ENCODE results near the gene SMC2.

The SMC2 gene

GRCh38 chr9:104099630-104100029 is 5.5 kb downstream of the SMC2 start:
- H3K36me3 ChIP-seq (replicated peaks in 1 of 2; ENCODE audit: control insufficient read depth in 2 of 2, insufficient read depth in 2 of 2, low read length in 2 of 2): peaks cover 9 to 84% of the 10 kb centered on the region in 2 donors
- H3K23ac ChIP-seq (ENCODE audit: low read depth, low read length, poor library complexity): no peak overlapping the region
- WGBS, 2 donors (ENCODE audit: extremely low coverage in 2 of 2, insufficient read length in 2 of 2, insufficient replicate concordance in 1 of 2): no CpG with 5 or more reads among the region's 1 CpG

GRCh38 chr9:104104360-104104759 is 10.3 kb downstream of the SMC2 start:
- H3K4me1 ChIP-seq (ENCODE audit: control insufficient read depth in 2 of 2, insufficient read depth in 1 of 2, low read depth in 1 of 2, low read length in 2 of 2): no peaks in the 10 kb centered on the region
- peaks cover 29 to 98% of the 10 kb centered on the region in 2 donors for H3K36me3 ChIP-seq (replicated peaks in 1 of 2; ENCODE audit: control insufficient read depth in 2 of 2, insufficient read depth in 2 of 2, low read length in 2 of 2)
- H2BK12ac ChIP-seq (ENCODE audit: low read length): no peak overlapping the region
- no peaks in the 10 kb centered on the region for H3K27me3 ChIP-seq (ENCODE audit: control insufficient read depth in 3 of 3, insufficient read depth in 3 of 3, low read depth in 1 of 3, low read length in 3 of 3)
- DNase-seq (ENCODE audit: low spot score): no peak
- H2BK120ac ChIP-seq (ENCODE audit: low read depth, low read length): no peak overlapping the region
- H3K4me3 ChIP-seq (ENCODE audit: low read length in 2 of 2): no peak overlapping the region
- H2BK5ac ChIP-seq (ENCODE audit: low read length): no peak overlapping the region
- no peak overlapping the region for H4K8ac ChIP-seq (ENCODE audit: low read depth, low read length)
- no peak overlapping the region for H3K27ac ChIP-seq (replicated peaks; ENCODE audit: low read length)
- H2BK15ac ChIP-seq (ENCODE audit: low read length): no peak overlapping the region
- H3K9ac ChIP-seq (ENCODE audit: low read depth, low read length, poor library complexity): no peak overlapping the region
- H4K91ac ChIP-seq (ENCODE audit: low read depth, low read length, poor library complexity): no peak overlapping the region
- no peak overlapping the region for H2AK5ac ChIP-seq (ENCODE audit: low read depth, low read length)
- no peak overlapping the region for H3K18ac ChIP-seq (ENCODE audit: low read length)
- H3K9me3 ChIP-seq (replicated peaks in 1 of 2; ENCODE audit: control insufficient read depth in 2 of 2, insufficient read depth in 1 of 2, low read depth in 1 of 2, low read length in 2 of 2): no peaks in the 10 kb centered on the region
- no peak overlapping the region for H3K23ac ChIP-seq (ENCODE audit: low read depth, low read length, poor library complexity)
- no peak overlapping the region for H3K4me2 ChIP-seq (ENCODE audit: insufficient read depth, low read length, poor library complexity, severe bottlenecking)
- H3K14ac ChIP-seq (ENCODE audit: low read length): no peak overlapping the region
- H3K79me1 ChIP-seq (ENCODE audit: low read depth, low read length): no peaks in the 10 kb centered on the region
- WGBS, 2 donors (ENCODE audit: extremely low coverage in 2 of 2, insufficient read length in 2 of 2, insufficient replicate concordance in 1 of 2): no CpG with 5 or more reads among the region's 1 CpG
- H3K4ac ChIP-seq (ENCODE audit: low read length): no peak overlapping the region
- H2AFZ ChIP-seq (ENCODE audit: low read length): no peak overlapping the region

More at GRCh38 chr9:104099630-104100029, 5.5 kb downstream of the SMC2 start:
- Histone ChIP-seq H2BK15ac (ENCODE audit: low read length) (no peak overlapping the region), H3K4me1 (ENCODE audit: control insufficient read depth in 2 of 2, insufficient read depth in 1 of 2, low read depth in 1 of 2, low read length in 2 of 2) (peaks cover 2 to 5% of the 10 kb centered on the region in 2 donors), H2AK5ac (ENCODE audit: low read depth, low read length) (no peak overlapping the region), H2BK12ac (ENCODE audit: low read length) (no peak overlapping the region), H3K27me3 (ENCODE audit: control insufficient read depth in 3 of 3, insufficient read depth in 3 of 3, low read depth in 1 of 3, low read length in 3 of 3) (no peaks in the 10 kb centered on the region), H3K18ac (ENCODE audit: low read length) (no peak overlapping the region), H2BK5ac (ENCODE audit: low read length) (no peak overlapping the region), H3K4me2 (ENCODE audit: insufficient read depth, low read length, poor library complexity, severe bottlenecking) (no peak overlapping the region), H3K27ac (replicated peaks; ENCODE audit: low read length) (no peak overlapping the region), H3K4ac (ENCODE audit: low read length) (no peak overlapping the region), H3K4me3 (ENCODE audit: low read length in 2 of 2) (no peak overlapping the region), H3K79me1 (ENCODE audit: low read depth, low read length) (no peaks in the 10 kb centered on the region), H3K9me3 (replicated peaks in 1 of 2; ENCODE audit: control insufficient read depth in 2 of 2, insufficient read depth in 1 of 2, low read depth in 1 of 2, low read length in 2 of 2) (no peaks in the 10 kb centered on the region), H3K14ac (ENCODE audit: low read length) (no peak overlapping the region), H3K9ac (ENCODE audit: low read depth, low read length, poor library complexity) (no peak overlapping the region), H2BK120ac (ENCODE audit: low read depth, low read length) (no peak overlapping the region), H4K91ac (ENCODE audit: low read depth, low read length, poor library complexity) (no peak overlapping the region), H2AFZ (ENCODE audit: low read length) (no peak overlapping the region), H4K8ac (ENCODE audit: low read depth, low read length) (no peak overlapping the region)
- no peak for DNase-seq (ENCODE audit: low spot score)

GRCh38 chr9:104107799-104108198 is 13.7 kb downstream of the SMC2 start:
- Histone ChIP-seq H3K9me3 (replicated peaks in 1 of 2; ENCODE audit: control insufficient read depth in 2 of 2, insufficient read depth in 1 of 2, low read depth in 1 of 2, low read length in 2 of 2) (no peaks in the 10 kb centered on the region), H3K79me1 (ENCODE audit: low read depth, low read length) (no peaks in the 10 kb centered on the region), H3K18ac (ENCODE audit: low read length) (no peak overlapping the region), H2AK5ac (ENCODE audit: low read depth, low read length) (no peak overlapping the region), H2BK5ac (ENCODE audit: low read length) (no peak overlapping the region), H3K4me2 (ENCODE audit: insufficient read depth, low read length, poor library complexity, severe bottlenecking) (no peak overlapping the region), H3K14ac (ENCODE audit: low read length) (no peak overlapping the region), H2AFZ (ENCODE audit: low read length) (no peak overlapping the region), H3K36me3 (replicated peaks in 1 of 2; ENCODE audit: control insufficient read depth in 2 of 2, insufficient read depth in 2 of 2, low read length in 2 of 2) (peaks cover 26 to 98% of the 10 kb centered on the region in 2 donors), H2BK120ac (ENCODE audit: low read depth, low read length) (no peak overlapping the region), H2BK15ac (ENCODE audit: low read length) (no peak overlapping the region), H3K27me3 (ENCODE audit: control insufficient read depth in 3 of 3, insufficient read depth in 3 of 3, low read depth in 1 of 3, low read length in 3 of 3) (no peaks in the 10 kb centered on the region), H2BK12ac (ENCODE audit: low read length) (no peak overlapping the region), H3K9ac (ENCODE audit: low read depth, low read length, poor library complexity) (no peak overlapping the region), H4K8ac (ENCODE audit: low read depth, low read length) (no peak overlapping the region), H3K4me3 (ENCODE audit: low read length in 2 of 2) (no peak overlapping the region), H4K91ac (ENCODE audit: low read depth, low read length, poor library complexity) (no peak overlapping the region), H3K4me1 (ENCODE audit: control insufficient read depth in 2 of 2, insufficient read depth in 1 of 2, low read depth in 1 of 2, low read length in 2 of 2) (no peaks in the 10 kb centered on the region), H3K4ac (ENCODE audit: low read length) (no peak overlapping the region), H3K23ac (ENCODE audit: low read depth, low read length, poor library complexity) (no peak overlapping the region), H3K27ac (replicated peaks; ENCODE audit: low read length) (no peak overlapping the region)
- no peak for DNase-seq (ENCODE audit: low spot score)
- WGBS, 2 donors (ENCODE audit: extremely low coverage in 2 of 2, insufficient read length in 2 of 2, insufficient replicate concordance in 1 of 2): no CpG with 5 or more reads among the region's 5 CpGs

GRCh38 chr9:104108315-104108714 is 14.2 kb downstream of the SMC2 start:
- no CpG with 5 or more reads among the region's 4 CpGs for WGBS, 2 donors (ENCODE audit: extremely low coverage in 2 of 2, insufficient read length in 2 of 2, insufficient replicate concordance in 1 of 2)
- H2BK120ac ChIP-seq (ENCODE audit: low read depth, low read length): no peak overlapping the region
- H3K27ac ChIP-seq (replicated peaks; ENCODE audit: low read length): no peak overlapping the region
- H3K14ac ChIP-seq (ENCODE audit: low read length): no peak overlapping the region
- no peak overlapping the region for H3K18ac ChIP-seq (ENCODE audit: low read length)
- H3K4me1 ChIP-seq (ENCODE audit: control insufficient read depth in 2 of 2, insufficient read depth in 1 of 2, low read depth in 1 of 2, low read length in 2 of 2): no peaks in the 10 kb centered on the region
- H4K91ac ChIP-seq (ENCODE audit: low read depth, low read length, poor library complexity): no peak overlapping the region
- no peak overlapping the region for H2BK15ac ChIP-seq (ENCODE audit: low read length)
- DNase-seq (ENCODE audit: low spot score): no peak
- H2BK12ac ChIP-seq (ENCODE audit: low read length): no peak overlapping the region
- H3K23ac ChIP-seq (ENCODE audit: low read depth, low read length, poor library complexity): no peak overlapping the region
- no peak overlapping the region for H3K4ac ChIP-seq (ENCODE audit: low read length)
- H3K4me3 ChIP-seq (ENCODE audit: low read length in 2 of 2): no peak overlapping the region
- H2BK5ac ChIP-seq (ENCODE audit: low read length): no peak overlapping the region
- H3K4me2 ChIP-seq (ENCODE audit: insufficient read depth, low read length, poor library complexity, severe bottlenecking): no peak overlapping the region
- H2AFZ ChIP-seq (ENCODE audit: low read length): no peak overlapping the region
- H3K79me1 ChIP-seq (ENCODE audit: low read depth, low read length): no peaks in the 10 kb centered on the region
- no peak overlapping the region for H3K9ac ChIP-seq (ENCODE audit: low read depth, low read length, poor library complexity)
- H3K27me3 ChIP-seq (ENCODE audit: control insufficient read depth in 3 of 3, insufficient read depth in 3 of 3, low read depth in 1 of 3, low read length in 3 of 3): no peaks in the 10 kb centered on the region
- H3K9me3 ChIP-seq (replicated peaks in 1 of 2; ENCODE audit: control insufficient read depth in 2 of 2, insufficient read depth in 1 of 2, low read depth in 1 of 2, low read length in 2 of 2): no peaks in the 10 kb centered on the region
- H3K36me3 ChIP-seq (replicated peaks in 1 of 2; ENCODE audit: control insufficient read depth in 2 of 2, insufficient read depth in 2 of 2, low read length in 2 of 2): peaks cover 26 to 98% of the 10 kb centered on the region in 2 donors
- H4K8ac ChIP-seq (ENCODE audit: low read depth, low read length): no peak overlapping the region
- H2AK5ac ChIP-seq (ENCODE audit: low read depth, low read length): no peak overlapping the region

Data from neuronal stem cell (in vitro differentiated cells).